Mucosa of descending colon (tissue), 3 donors: Measurements from ENCODE around the gene CLIP4. TPM values are rescaled to one million over a fixed set of nuclear protein-coding genes. Genes with fewer than 3 reads are reported as not detected.

Experiments
- ATAC-seq: fragments of 200-7000 bp; cut with Tn5 transposase; one replicate; pipeline ENCODE4 v1.9.1; 2020; ENCODE audit warnings: mild to moderate bottlenecking, moderate library complexity
- DNase-seq, 3 donors: peaks; one replicate each; pipeline ENCODE4 v3.0.0-alpha.2; 2020
- H3K36me3 ChIP-seq: fragments of 200-600 bp; one replicate; pipeline ENCODE4 v1.8.0; 2021; ENCODE audit warnings: low read depth, mild to moderate bottlenecking
- H3K4me1 ChIP-seq: fragments of 200-600 bp; one replicate; pipeline ENCODE4 v1.8.0; 2021; ENCODE audit warnings: low read depth, mild to moderate bottlenecking
- H3K4me3 ChIP-seq: fragments of 200-600 bp; one replicate; pipeline ENCODE4 v1.8.0; 2021; ENCODE audit warnings: mild to moderate bottlenecking
- H3K9me3 ChIP-seq: fragments of 200-600 bp; one replicate; pipeline ENCODE4 v1.8.0; 2021; ENCODE audit warnings: mild to moderate bottlenecking
- intact Hi-C, 2 donors: fragments of 100-400 bp; cut with DNase I in 1 of 2; cut with micrococcal nuclease in 1 of 2; formaldehyde crosslinking; loops; one replicate each; pipeline versions ENCODE4 v1.11.0 to v1.11.1; 2022; cut with DNase I, micrococcal nuclease
- total RNA-seq, 3 donors: library from RNA; stranded (reverse); fragmentation: NEBNext Ultra II Directional in 2 of 3; extraction: Animal tissue kit (Norgen Biotek cat#: 25700) in 2 of 3; gene quantifications; one replicate each; pipeline versions ENCODE4 v1.2.1 to v1.2.4, GENCODE V29; 2021 to 2023
- TF ChIP-seq, protein P1 (sequence below): fragments of 200-600 bp; IDR thresholded peaks from one replicate; pipeline ENCODE4 v1.8.0; 2022; ENCODE audit warnings: antibody characterized with exemption, mild to moderate bottlenecking
- donor health status: DM: no; HTN: no; CAD: no; lungs with moderate emphysema.
- donor health status: DM: no; HTN: no; CAD: no.
- donor health status: DM: no; HTN: yes; CAD: no.

The CLIP4 gene
- total RNA-seq, 3 donors from 2014 or later: 2.6 to 48.1 (median 8.3) TPM

DNA sequence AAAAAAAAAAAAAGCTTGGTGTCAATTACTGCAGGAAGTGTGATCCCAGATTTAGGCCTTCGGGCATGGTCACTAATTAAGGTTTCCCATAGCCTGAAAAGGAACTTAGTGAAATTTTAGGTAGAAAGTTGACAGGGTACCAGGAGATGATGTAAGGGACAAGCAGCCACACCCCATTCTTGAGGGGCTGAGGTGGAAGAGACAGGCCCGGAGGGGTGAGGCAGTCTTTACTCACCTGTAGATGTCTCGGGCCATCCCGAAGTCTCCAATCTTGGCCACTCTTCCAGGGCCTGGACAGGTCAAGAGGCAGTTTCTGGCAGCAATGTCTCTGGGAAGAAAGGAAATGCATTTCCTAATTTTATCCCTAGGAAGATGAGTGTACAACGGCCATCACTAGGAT, 94.3 kb downstream of the CLIP4 start:
- DNase-seq (no peak), ATAC-seq (no peak)
- Histone ChIP-seq H3K36me3 (no peaks in the 10 kb centered on the region), H3K4me1 (no peaks in the 10 kb centered on the region), H3K4me3 (no peak overlapping the region), H3K9me3 (no peaks in the 10 kb centered on the region)
- TF ChIP-seq, protein P1, sequence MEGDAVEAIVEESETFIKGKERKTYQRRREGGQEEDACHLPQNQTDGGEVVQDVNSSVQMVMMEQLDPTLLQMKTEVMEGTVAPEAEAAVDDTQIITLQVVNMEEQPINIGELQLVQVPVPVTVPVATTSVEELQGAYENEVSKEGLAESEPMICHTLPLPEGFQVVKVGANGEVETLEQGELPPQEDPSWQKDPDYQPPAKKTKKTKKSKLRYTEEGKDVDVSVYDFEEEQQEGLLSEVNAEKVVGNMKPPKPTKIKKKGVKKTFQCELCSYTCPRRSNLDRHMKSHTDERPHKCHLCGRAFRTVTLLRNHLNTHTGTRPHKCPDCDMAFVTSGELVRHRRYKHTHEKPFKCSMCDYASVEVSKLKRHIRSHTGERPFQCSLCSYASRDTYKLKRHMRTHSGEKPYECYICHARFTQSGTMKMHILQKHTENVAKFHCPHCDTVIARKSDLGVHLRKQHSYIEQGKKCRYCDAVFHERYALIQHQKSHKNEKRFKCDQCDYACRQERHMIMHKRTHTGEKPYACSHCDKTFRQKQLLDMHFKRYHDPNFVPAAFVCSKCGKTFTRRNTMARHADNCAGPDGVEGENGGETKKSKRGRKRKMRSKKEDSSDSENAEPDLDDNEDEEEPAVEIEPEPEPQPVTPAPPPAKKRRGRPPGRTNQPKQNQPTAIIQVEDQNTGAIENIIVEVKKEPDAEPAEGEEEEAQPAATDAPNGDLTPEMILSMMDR: no peak
- intact Hi-C loops: no loop called here

DNA sequence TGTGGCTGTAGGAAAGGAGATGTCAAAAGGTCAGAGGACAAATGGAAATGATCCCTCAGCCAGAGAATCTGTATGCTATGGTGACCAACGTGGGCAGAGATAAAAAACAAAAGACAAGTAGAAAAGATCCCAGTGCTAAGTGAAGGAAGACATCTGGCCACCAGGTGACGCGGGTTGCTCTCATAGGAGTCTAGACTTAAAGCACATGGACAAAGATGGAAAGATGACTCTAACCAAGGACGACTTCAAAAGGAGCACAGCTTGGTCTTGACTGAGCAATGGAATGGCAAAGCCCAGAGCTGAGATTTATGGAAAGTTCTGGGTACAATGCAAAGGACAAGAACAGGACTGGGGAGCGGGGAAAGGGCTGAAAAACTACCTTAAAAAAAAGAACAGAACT, 96.8 kb downstream of the CLIP4 start:
- Histone ChIP-seq H3K36me3 (no peaks in the 10 kb centered on the region), H3K4me1 (no peaks in the 10 kb centered on the region), H3K9me3 (no peaks in the 10 kb centered on the region), H3K4me3 (no peak overlapping the region)
- no peak for ATAC-seq
- intact Hi-C loops: no loop called here
- no peak for DNase-seq
- TF ChIP-seq, protein P1: no peak

DNA sequence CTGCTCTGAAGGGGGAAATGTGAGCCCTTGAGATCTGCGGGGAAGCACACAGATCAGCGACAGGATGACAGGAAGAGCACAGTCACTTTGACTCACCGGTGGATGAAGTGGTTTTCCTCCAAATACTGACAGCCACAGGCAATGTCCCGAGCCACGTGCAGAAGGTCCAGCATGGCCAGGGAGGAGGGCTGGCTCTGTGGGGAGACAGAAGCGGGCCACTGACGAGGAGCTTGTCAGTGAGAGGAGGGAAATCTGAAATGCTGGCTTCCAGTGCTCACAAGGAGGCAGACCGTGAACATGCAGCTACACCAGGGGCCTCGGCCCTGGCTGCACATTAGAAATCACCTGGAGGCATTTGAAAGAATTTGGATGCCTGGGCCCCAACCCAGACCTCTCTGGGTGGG, 98.7 kb downstream of the CLIP4 start:
- DNase-seq (no peak), ATAC-seq (no peak)
- Histone ChIP-seq H3K4me1 (no peaks in the 10 kb centered on the region), H3K4me3 (no peak overlapping the region), H3K36me3 (no peaks in the 10 kb centered on the region), H3K9me3 (no peaks in the 10 kb centered on the region)
- TF ChIP-seq, protein P1: no peak
- intact Hi-C loops: no loop called here

DNA sequence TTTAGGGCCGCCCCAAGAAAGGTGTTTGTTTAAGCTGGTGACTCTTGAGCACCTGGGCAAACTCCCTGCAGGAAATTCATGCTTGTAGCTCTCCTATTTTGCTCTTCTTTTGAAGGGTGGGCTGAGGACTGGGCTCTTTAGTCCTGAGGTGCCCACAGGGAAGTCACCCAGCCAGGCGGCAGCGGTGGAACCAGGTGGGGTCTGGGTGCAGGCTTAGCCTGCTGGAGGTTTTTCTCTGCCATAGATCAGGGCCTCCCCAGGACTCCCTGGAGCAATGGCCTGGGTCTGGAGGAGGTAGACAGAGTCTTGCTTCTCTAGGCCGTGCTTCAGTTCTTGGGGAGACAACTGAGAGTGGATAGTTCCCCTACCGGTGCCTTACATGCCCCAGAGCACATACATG, 99.9 kb downstream of the CLIP4 start:
- Histone ChIP-seq H3K4me3 (no peak overlapping the region), H3K4me1 (no peaks in the 10 kb centered on the region), H3K9me3 (no peaks in the 10 kb centered on the region), H3K36me3 (no peaks in the 10 kb centered on the region)
- no peak for DNase-seq
- no peak for ATAC-seq
- intact Hi-C loops: no loop called here
- TF ChIP-seq, protein P1: no peak

DNA sequence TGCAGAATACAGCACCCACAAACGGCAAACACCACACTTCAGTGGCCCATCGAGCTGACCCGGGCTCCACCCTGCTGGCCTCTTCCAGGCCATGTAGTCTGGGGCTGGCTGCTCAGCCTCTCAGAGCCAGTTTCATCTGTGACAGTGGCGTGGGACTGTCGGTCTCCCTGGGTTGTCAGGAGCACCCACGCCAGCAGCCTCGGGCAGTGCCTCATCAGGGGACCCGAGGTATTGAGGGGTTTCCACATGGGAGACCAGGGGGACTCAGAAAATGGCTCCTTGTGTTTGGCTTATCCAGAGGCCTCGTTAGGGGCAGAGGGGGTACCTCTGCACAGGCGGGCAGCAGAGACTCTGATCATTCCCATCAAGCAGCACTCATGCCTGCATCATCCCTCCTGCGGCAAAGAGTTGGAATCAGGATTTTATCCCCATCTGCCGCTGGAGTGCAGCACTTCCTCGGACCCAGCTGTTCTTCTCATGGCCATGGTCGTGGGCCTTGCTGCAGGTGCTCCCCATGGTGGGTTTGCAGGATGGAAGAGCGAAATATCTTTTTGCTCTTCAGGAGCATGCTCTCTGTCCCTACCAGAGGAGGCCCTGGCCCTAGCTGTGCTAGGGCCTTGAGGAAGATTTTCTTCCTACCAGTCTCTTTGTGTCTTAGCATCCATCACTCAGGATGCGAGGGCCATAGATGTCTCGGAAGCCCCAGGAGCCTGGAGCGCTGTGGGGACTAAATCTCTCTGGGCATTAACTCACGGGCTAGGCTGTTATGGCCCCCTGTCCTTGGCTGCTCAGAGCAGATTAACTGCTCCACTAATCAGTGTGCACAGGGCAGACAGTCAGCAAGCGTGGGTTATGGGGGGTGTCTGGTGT, 100.8 kb downstream of the CLIP4 start:
- DNase-seq (no peak), ATAC-seq (no peak)
- H3K4me3 ChIP-seq: no peak overlapping the region
- H3K4me1 ChIP-seq: no peaks in the 10 kb centered on the region
- no peaks in the 10 kb centered on the region for H3K9me3 ChIP-seq
- TF ChIP-seq, protein P1: no peak
- intact Hi-C loops: no loop called here
- H3K36me3 ChIP-seq: no peaks in the 10 kb centered on the region
